ENCODE data around the gene PTGIR. TPM values are rescaled to one million over a fixed set of nuclear protein-coding genes. Genes with fewer than 3 reads are reported as not detected.

PTGIR gene
- total RNA-seq, 1 donor: 2.5 TPM

- peak overlapping the region; percentile 74 for H3K4me3 ChIP-seq (ENCODE audit: insufficient read depth, low read length)
- peak overlapping the region; percentile 88 for H3K4me2 ChIP-seq (ENCODE audit: insufficient read depth, low read length)
- no peaks in the 10 kb centered on the region for H3K36me3 ChIP-seq (ENCODE audit: insufficient read depth, low read length)
- no peak for DNase-seq (ENCODE audit: insufficient read length, low spot score, missing footprints)
- peaks cover 6% of the 10 kb centered on the region for H3K27me3 ChIP-seq (ENCODE audit: insufficient read depth, low read length)
- TF ChIP-seq CTCF (IDR thresholded peaks at IDR 0.05; ENCODE audit: extremely low read depth, low read depth, low read length): no peak
- H3K27ac ChIP-seq (ENCODE audit: low read depth, low read length): no peak overlapping the region
- H3K4me1 ChIP-seq (ENCODE audit: insufficient read depth, low read length): peaks cover 23% of the 10 kb centered on the region
- peaks cover 2% of the 10 kb centered on the region for H4K20me1 ChIP-seq (ENCODE audit: insufficient read depth, low read length)
- H2AFZ ChIP-seq (ENCODE audit: low read length): peak overlapping the region; percentile 92
- no peaks in the 10 kb centered on the region for H3K9me3 ChIP-seq (ENCODE audit: low read depth, low read length)
- no peaks in the 10 kb centered on the region for H3K79me2 ChIP-seq (ENCODE audit: insufficient read depth, low read length)
Measured at GRCh38 chr19:46660008-46660517, 35.2 kb upstream of the PTGIR start.

- Histone ChIP-seq H3K4me2 (ENCODE audit: insufficient read depth, low read length) (peak overlapping the region; percentile 88), H2AFZ (ENCODE audit: low read length) (peak overlapping the region; percentile 92), H3K4me3 (ENCODE audit: insufficient read depth, low read length) (peak overlapping the region; percentile 74), H3K27me3 (ENCODE audit: insufficient read depth, low read length) (peaks cover 6% of the 10 kb centered on the region), H3K79me2 (ENCODE audit: insufficient read depth, low read length) (no peaks in the 10 kb centered on the region), H4K20me1 (ENCODE audit: insufficient read depth, low read length) (peaks cover 2% of the 10 kb centered on the region), H3K36me3 (ENCODE audit: insufficient read depth, low read length) (no peaks in the 10 kb centered on the region), H3K4me1 (ENCODE audit: insufficient read depth, low read length) (peaks cover 23% of the 10 kb centered on the region), H3K27ac (ENCODE audit: low read depth, low read length) (no peak overlapping the region), H3K9me3 (ENCODE audit: low read depth, low read length) (no peaks in the 10 kb centered on the region)
- TF ChIP-seq CTCF (IDR thresholded peaks at IDR 0.05; ENCODE audit: extremely low read depth, low read depth, low read length): no peak
- peak; percentile 94 for DNase-seq (ENCODE audit: insufficient read length, low spot score, missing footprints)
Measured at GRCh38 chr19:46659151-46660007, 34.5 kb upstream of the PTGIR start.

- H3K27me3 ChIP-seq (ENCODE audit: insufficient read depth, low read length): peaks cover 6% of the 10 kb centered on the region
- no peak overlapping the region for H2AFZ ChIP-seq (ENCODE audit: low read length)
- H3K4me3 ChIP-seq (ENCODE audit: insufficient read depth, low read length): no peak overlapping the region
- peaks cover 2% of the 10 kb centered on the region for H4K20me1 ChIP-seq (ENCODE audit: insufficient read depth, low read length)
- peaks cover 20% of the 10 kb centered on the region for H3K4me1 ChIP-seq (ENCODE audit: insufficient read depth, low read length)
- H3K79me2 ChIP-seq (ENCODE audit: insufficient read depth, low read length): no peaks in the 10 kb centered on the region
- H3K9me3 ChIP-seq (ENCODE audit: low read depth, low read length): no peaks in the 10 kb centered on the region
- no peaks in the 10 kb centered on the region for H3K36me3 ChIP-seq (ENCODE audit: insufficient read depth, low read length)
- no peak for TF ChIP-seq CTCF (IDR thresholded peaks at IDR 0.05; ENCODE audit: extremely low read depth, low read depth, low read length)
- no peak overlapping the region for H3K27ac ChIP-seq (ENCODE audit: low read depth, low read length)
- no peak overlapping the region for H3K4me2 ChIP-seq (ENCODE audit: insufficient read depth, low read length)
- DNase-seq (ENCODE audit: insufficient read length, low spot score, missing footprints): no peak
Measured at GRCh38 chr19:46656541-46656940, 31.7 kb upstream of the PTGIR start.

GRCh38 chr19:46654621-46655152, 29.8 kb upstream of the PTGIR start:
- peak; percentile 76 for DNase-seq (ENCODE audit: insufficient read length, low spot score, missing footprints)
- H3K4me2 ChIP-seq (ENCODE audit: insufficient read depth, low read length): no peak overlapping the region
- peaks cover 2% of the 10 kb centered on the region for H3K27me3 ChIP-seq (ENCODE audit: insufficient read depth, low read length)
- H2AFZ ChIP-seq (ENCODE audit: low read length): peak overlapping the region; percentile 3
- no peaks in the 10 kb centered on the region for H3K36me3 ChIP-seq (ENCODE audit: insufficient read depth, low read length)
- H3K79me2 ChIP-seq (ENCODE audit: insufficient read depth, low read length): no peaks in the 10 kb centered on the region
- TF ChIP-seq CTCF (IDR thresholded peaks at IDR 0.05; ENCODE audit: extremely low read depth, low read depth, low read length): no peak
- no peak overlapping the region for H3K4me3 ChIP-seq (ENCODE audit: insufficient read depth, low read length)
- H3K4me1 ChIP-seq (ENCODE audit: insufficient read depth, low read length): peaks cover 8% of the 10 kb centered on the region
- H4K20me1 ChIP-seq (ENCODE audit: insufficient read depth, low read length): peaks cover 2% of the 10 kb centered on the region
- H3K27ac ChIP-seq (ENCODE audit: low read depth, low read length): no peak overlapping the region
- H3K9me3 ChIP-seq (ENCODE audit: low read depth, low read length): no peaks in the 10 kb centered on the region

Measured in osteoblast (primary cell).